Measurements from ENCODE around the gene GPR183. TPM values are rescaled to one million over a fixed set of nuclear protein-coding genes. Genes with fewer than 3 reads are reported as not detected.

GPR183 gene
- polyA plus RNA-seq, 1 experiment, result 0.31 TPM

- TF ChIP-seq CTCF (IDR thresholded peaks at IDR 0.05; ENCODE audit: insufficient read depth, low read depth, low read length), result no peak
- POLR2A ChIA-PET, result no interaction called here
- DNase-seq (ENCODE audit: low read depth), result no peak
- H3K4me3 ChIP-seq (ENCODE audit: low read depth, low read length), result no peak overlapping the region
- no peaks in the 10 kb centered on the region for H3K27me3 ChIP-seq (ENCODE audit: control insufficient read depth, insufficient read depth, low read length)
- CTCF ChIA-PET, result interaction anchor here (2.8 to 12.0 kb wide), 4 partner anchors 11 to 166 kb away, joined by 14 to 283 read pairs (median 141); no protein-coding TSS in a partner anchor
- H3K36me3 ChIP-seq (ENCODE audit: control insufficient read depth, insufficient read depth, low read length), result 0 out of 2 replicates have a peak, but pooled peaks cover 2% of the 10 kb centered on the region
These were observed 36.0 kb downstream of the GPR183 start for GRCh38 chr13:99271249-99271648.

- POLR2A ChIA-PET, result no interaction called here
- no peak for TF ChIP-seq CTCF (IDR thresholded peaks at IDR 0.05; ENCODE audit: insufficient read depth, low read depth, low read length)
- Histone ChIP-seq H3K27me3 (ENCODE audit: control insufficient read depth, insufficient read depth, low read length) (no peaks in the 10 kb centered on the region), H3K4me3 (ENCODE audit: low read depth, low read length) (no peak overlapping the region), H3K36me3 (ENCODE audit: control insufficient read depth, insufficient read depth, low read length) (0 out of 2 replicates have a peak, but pooled peaks cover 2% of the 10 kb centered on the region)
- DNase-seq (ENCODE audit: low read depth), result no peak
- CTCF ChIA-PET, result interaction anchor here (0.8 to 12.0 kb wide), 16 partner anchors 10 to 167 kb away, joined by 3 to 283 read pairs (median 7); partner anchors contain the start of gene UBAC2
These were observed 36.7 kb downstream of the GPR183 start for GRCh38 chr13:99270518-99270917.

GRCh38 chr13:99269627-99270241, 37.5 kb downstream of the GPR183 start:
- TF ChIP-seq CTCF (IDR thresholded peaks at IDR 0.05; ENCODE audit: insufficient read depth, low read depth, low read length), result peak; percentile 74
- ChIA-PET POLR2A (no interaction called here), CTCF (interaction anchor here (0.6 to 12.0 kb wide), 33 partner anchors 8 to 233 kb away, joined by 3 to 283 read pairs (median 4); partner anchors contain the start of gene UBAC2)
- Histone ChIP-seq H3K4me3 (ENCODE audit: low read depth, low read length) (no peak overlapping the region), H3K27me3 (ENCODE audit: control insufficient read depth, insufficient read depth, low read length) (no peaks in the 10 kb centered on the region), H3K36me3 (ENCODE audit: control insufficient read depth, insufficient read depth, low read length) (0 out of 2 replicates have a peak, but pooled peaks cover 2% of the 10 kb centered on the region)
- no peak for DNase-seq (ENCODE audit: low read depth)

- DNase-seq (ENCODE audit: low read depth), result no peak
- 0 out of 2 replicates have a peak, but pooled peaks cover 2% of the 10 kb centered on the region for H3K36me3 ChIP-seq (ENCODE audit: control insufficient read depth, insufficient read depth, low read length)
- CTCF ChIA-PET, result interaction anchor here (0.7 to 12.0 kb wide), 17 partner anchors 9 to 174 kb away, joined by 3 to 283 read pairs (median 4); partner anchors contain the start of gene UBAC2
- H3K27me3 ChIP-seq (ENCODE audit: control insufficient read depth, insufficient read depth, low read length), result no peaks in the 10 kb centered on the region
- no peak overlapping the region for H3K4me3 ChIP-seq (ENCODE audit: low read depth, low read length)
- no peak for TF ChIP-seq CTCF (IDR thresholded peaks at IDR 0.05; ENCODE audit: insufficient read depth, low read depth, low read length)
- POLR2A ChIA-PET, result no interaction called here
These were observed 38.4 kb downstream of the GPR183 start for GRCh38 chr13:99268822-99269221.

GRCh38 chr13:99267927-99268326, 39.3 kb downstream of the GPR183 start:
- no peak for TF ChIP-seq CTCF (IDR thresholded peaks at IDR 0.05; ENCODE audit: insufficient read depth, low read depth, low read length)
- no peaks in the 10 kb centered on the region for H3K27me3 ChIP-seq (ENCODE audit: control insufficient read depth, insufficient read depth, low read length)
- no peak overlapping the region for H3K4me3 ChIP-seq (ENCODE audit: low read depth, low read length)
- ChIA-PET POLR2A (no interaction called here), CTCF (interaction anchor here (1.1 to 12.0 kb wide), 6 partner anchors 13 to 169 kb away, joined by 3 to 283 read pairs (median 40); partner anchors contain the start of gene UBAC2)
- H3K36me3 ChIP-seq (ENCODE audit: control insufficient read depth, insufficient read depth, low read length), result 0 out of 2 replicates have a peak, but pooled peaks cover 2% of the 10 kb centered on the region
- no peak for DNase-seq (ENCODE audit: low read depth)
